HepG2 (cell line): ENCODE results near the gene TRMT1. TPM values are rescaled to one million over a fixed set of nuclear protein-coding genes. Genes with fewer than 3 reads are reported as not detected.

ENCODE experiments used
- HMGA1 ChIP-seq: sonication (generic); formaldehyde crosslinking; conservative IDR thresholded peaks from 2 replicates; pipeline ENCODE4 v1.4.0; 2020; ENCODE audit warnings: missing genetic modification reagents
- HNRNPH1 ChIP-seq: fragments of 200-400 bp; formaldehyde crosslinking; optimal IDR thresholded peaks from 2 replicates; pipeline ENCODE3; 2017; ENCODE audit warnings: mild to moderate bottlenecking, low read depth, low read length
- JDP2 ChIP-seq: sonication (generic); formaldehyde crosslinking; IDR thresholded peaks from 2 replicates; pipeline ENCODE4 v1.8.1; 2022; ENCODE audit warnings: missing genetic modification reagents, borderline replicate concordance
- KLF6 ChIP-seq: IDR thresholded peaks from 2 replicates; pipeline ENCODE4 v1.8.0; 2016; ENCODE audit warnings: missing biosample characterization, missing genetic modification reagents
- MAZ ChIP-seq, 2 experiments: sonication (generic) in 1 of 2; formaldehyde crosslinking in 1 of 2; IDR thresholded peaks; 2 replicates each; pipeline versions ENCODE4 v1.5.0 to v1.6.1; 2012 to 2020; ENCODE audit warnings: low read depth in 2 of 2, mild to moderate bottlenecking in 2 of 2, borderline replicate concordance in 1 of 2, improper control_type of control experiment in 1 of 2, low read length in 1 of 2, missing genetic modification reagents in 1 of 2, moderate library complexity in 1 of 2
- MIER3 ChIP-seq: IDR thresholded peaks from 2 replicates; pipeline ENCODE4 v1.6.1; 2016; ENCODE audit warnings: missing compliant biosample characterization, borderline replicate concordance
- MNT ChIP-seq: fragments of 450-650 bp; IDR thresholded peaks from 2 replicates; pipeline ENCODE4 v1.6.1; 2016
- NCOA2 ChIP-seq: sonication (generic); formaldehyde crosslinking; IDR thresholded peaks from 2 replicates; pipeline ENCODE4 v1.8.0; 2022; ENCODE audit warnings: inconsistent platforms
- NFYC ChIP-seq: IDR thresholded peaks from 2 replicates; pipeline ENCODE4 v1.6.1; 2016; ENCODE audit warnings: missing genetic modification reagents, missing compliant biosample characterization
- POGZ ChIP-seq: sonication (generic); formaldehyde crosslinking; IDR thresholded peaks from 2 replicates; pipeline ENCODE4 v1.4.0; 2020; ENCODE audit warnings: mild to moderate bottlenecking, missing genetic modification reagents
- RARG ChIP-seq: sonication (generic); formaldehyde crosslinking; IDR thresholded peaks from 2 replicates; pipeline ENCODE4 v1.4.0; 2020; ENCODE audit warnings: low read depth, mild to moderate bottlenecking, missing genetic modification reagents
- SMAD1 ChIP-seq: sonication (generic); formaldehyde crosslinking; IDR thresholded peaks from 2 replicates; pipeline ENCODE4 v1.4.0; 2020; ENCODE audit warnings: missing genetic modification reagents, low read depth, mild to moderate bottlenecking, borderline replicate concordance
- SRF ChIP-seq: IDR thresholded peaks from 2 replicates; pipeline ENCODE4 v1.6.1; 2011; ENCODE audit warnings: mild to moderate bottlenecking, low read depth, low read length, moderate library complexity
- SYNCRIP ChIP-seq: fragments of 200-400 bp; formaldehyde crosslinking; IDR thresholded peaks from 2 replicates; pipeline ENCODE4 v1.6.1; 2018; ENCODE audit warnings: mild to moderate bottlenecking, low read depth, low read length; ENCODE audit not compliant: insufficient read depth
- TEAD3 ChIP-seq: optimal IDR thresholded peaks from 2 replicates; pipeline ENCODE3; 2016; ENCODE audit warnings: borderline replicate concordance
- ZBTB21 ChIP-seq: sonication (generic); formaldehyde crosslinking; IDR thresholded peaks from 2 replicates; pipeline ENCODE4 v1.4.0; 2020; ENCODE audit warnings: missing genetic modification reagents
- ZBTB26 ChIP-seq: IDR thresholded peaks from 2 replicates; pipeline ENCODE4 v1.6.1; 2016; ENCODE audit warnings: missing compliant biosample characterization, missing genetic modification reagents, borderline replicate concordance
- ZFP37 ChIP-seq: sonication (generic); formaldehyde crosslinking; IDR thresholded peaks from 2 replicates; pipeline ENCODE4 v1.4.0; 2020; ENCODE audit warnings: missing genetic modification reagents, borderline replicate concordance
- ZNF207 ChIP-seq: fragments of 450-650 bp; IDR thresholded peaks from 2 replicates; pipeline ENCODE4 v1.6.1; 2016; ENCODE audit warnings: antibody characterized with exemption, borderline replicate concordance
- ZNF317 ChIP-seq: sonication (generic); formaldehyde crosslinking; IDR thresholded peaks from 2 replicates; pipeline ENCODE4 v1.5.0; 2020; ENCODE audit warnings: mild to moderate bottlenecking, missing genetic modification reagents
- ZNF383 ChIP-seq: sonication (generic); formaldehyde crosslinking; IDR thresholded peaks from 2 replicates; pipeline ENCODE4 v1.4.0; 2020; ENCODE audit warnings: missing genetic modification reagents, mild to moderate bottlenecking, borderline replicate concordance
- ZNF431 ChIP-seq: sonication (generic); formaldehyde crosslinking; IDR thresholded peaks from 2 replicates; pipeline ENCODE4 v1.9.0; 2022; ENCODE audit warnings: missing genetic modification reagents, low read depth, mild to moderate bottlenecking, borderline replicate concordance
- ZNF496 ChIP-seq: sonication (generic); formaldehyde crosslinking; IDR thresholded peaks from 2 replicates; pipeline ENCODE4 v1.8.1; 2023; ENCODE audit warnings: mild to moderate bottlenecking, moderate library complexity, missing genetic modification reagents; ENCODE audit not compliant: insufficient replicate concordance
- ZNF510 ChIP-seq: sonication (generic); formaldehyde crosslinking; IDR thresholded peaks from 2 replicates; pipeline ENCODE4 v1.4.0; 2020; ENCODE audit warnings: low read depth, mild to moderate bottlenecking, missing genetic modification reagents
- ZNF530 ChIP-seq: sonication (generic); formaldehyde crosslinking; IDR thresholded peaks from 2 replicates; pipeline ENCODE4 v1.5.0; 2020; ENCODE audit warnings: low read depth, mild to moderate bottlenecking, missing genetic modification reagents
- polyA plus RNA-seq, 8 experiments: library from polyadenylated mRNA; depleted of rRNA in 3 of 8; stranded (reverse) in 7 of 8; unstranded in 1 of 8; fragments of >200 nt; fragmentation: Illumina TruSeq in 4 of 8; extraction: Trizol in 4 of 8; gene quantifications; 2 replicates each; pipeline versions ENCODE4 v1.2.1 to v1.2.3, GENCODE V29; 2011 to 2016; ENCODE audit warnings: low read depth in 4 of 8, missing spikeins in 1 of 8, mixed read lengths in 1 of 8; ENCODE audit not compliant: insufficient read depth in 1 of 8
- total RNA-seq, 5 experiments: library from RNA; depleted of rRNA; stranded (reverse); fragments of >200 nt; fragmentation: Illumina TruSeq; extraction: Trizol; gene quantifications; 2 replicates each; pipeline ENCODE4 v1.2.3, GENCODE V29; 2016; ENCODE audit warnings: low read depth in 1 of 5
- TF ChIP-seq, protein P1 (sequence below): sonication (generic); formaldehyde crosslinking; IDR thresholded peaks from 2 replicates; pipeline ENCODE4 v1.4.0; 2020; ENCODE audit warnings: missing genetic modification reagents, borderline replicate concordance

Gene TRMT1
- total and polyA plus RNA-seq, 2 of the 13 experiments (the other 11 are each of a cell fraction or from before 2014, with no cell fraction given): 35.5 to 44.1 TPM

DNA sequence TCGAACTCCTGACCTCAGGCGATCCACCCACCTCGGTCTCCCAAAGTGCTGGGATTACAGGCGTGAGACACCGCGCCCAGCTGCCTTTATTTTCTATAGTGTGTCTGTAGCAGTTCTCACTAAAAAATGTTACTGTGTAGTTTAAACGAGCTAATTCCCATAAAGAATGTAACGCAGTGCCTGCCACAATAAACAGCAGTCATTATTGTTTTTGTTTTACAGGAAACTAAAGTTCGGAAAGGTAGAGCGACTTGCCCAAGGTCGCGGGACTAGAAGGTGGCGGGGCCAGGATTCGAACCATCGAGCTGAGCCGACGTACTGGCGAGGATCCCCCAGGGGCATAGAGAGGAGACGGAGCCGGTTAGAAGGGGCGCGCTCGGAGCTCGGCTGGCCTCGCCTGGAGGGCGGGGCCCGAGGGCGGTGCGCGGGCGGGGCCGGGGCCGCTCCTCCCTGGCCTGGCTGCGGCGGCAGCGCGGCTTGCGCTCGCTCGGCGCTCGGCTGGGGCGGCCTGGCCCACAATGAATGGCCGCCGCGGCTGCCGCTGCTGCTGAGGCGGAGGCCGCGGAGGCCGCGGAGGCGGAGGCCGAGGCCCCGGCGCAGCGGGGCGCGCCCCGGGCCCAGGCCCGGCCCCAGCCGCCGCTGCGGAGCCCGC is 1.4 kb upstream of the TRMT1 start, which contains the start of gene NACC1 (continued):
- TF ChIP-seq MIER3 (CRISPR knock-in tag) (no peak; the same call in 1 of the 2 replicates), ZBTB21 (no peak), KLF6 (CRISPR knock-in tag) (no peak; the same call in 1 of the 2 replicates), MAZ (IDR thresholded peaks at IDR 0.05; ENCODE audit: borderline replicate concordance, low read depth, low read length) (peak; percentile 88), MAZ (CRISPR knock-in tag; IDR thresholded peaks at IDR 0.05; ENCODE audit: low read depth) (peak; percentile 89), SMAD1 (CRISPR knock-in tag) (no peak), ZNF317 (CRISPR knock-in tag) (0 out of 2 replicates have a peak, but pooled peaks have one; percentile 27), TEAD3 (CRISPR knock-in tag) (peak; percentile 31), ZNF383 (no peak), MNT (no peak), ZBTB26 (no peak), NFYC (no peak), POGZ (CRISPR knock-in tag) (no peak), ZNF510 (CRISPR knock-in tag) (no peak), ZNF496 (no peak), NCOA2 (CRISPR knock-in tag) (no peak), SYNCRIP (no peak), ZNF431 (CRISPR knock-in tag) (no peak), ZNF530 (no peak), HNRNPH1 (no peak), JDP2 (no peak), RARG (CRISPR knock-in tag) (no peak), ZNF207 (no peak), SRF (peak; percentile 87), ZFP37 (CRISPR knock-in tag) (no peak), HMGA1 (CRISPR knock-in tag) (no peak)
- TF ChIP-seq, protein P1, sequence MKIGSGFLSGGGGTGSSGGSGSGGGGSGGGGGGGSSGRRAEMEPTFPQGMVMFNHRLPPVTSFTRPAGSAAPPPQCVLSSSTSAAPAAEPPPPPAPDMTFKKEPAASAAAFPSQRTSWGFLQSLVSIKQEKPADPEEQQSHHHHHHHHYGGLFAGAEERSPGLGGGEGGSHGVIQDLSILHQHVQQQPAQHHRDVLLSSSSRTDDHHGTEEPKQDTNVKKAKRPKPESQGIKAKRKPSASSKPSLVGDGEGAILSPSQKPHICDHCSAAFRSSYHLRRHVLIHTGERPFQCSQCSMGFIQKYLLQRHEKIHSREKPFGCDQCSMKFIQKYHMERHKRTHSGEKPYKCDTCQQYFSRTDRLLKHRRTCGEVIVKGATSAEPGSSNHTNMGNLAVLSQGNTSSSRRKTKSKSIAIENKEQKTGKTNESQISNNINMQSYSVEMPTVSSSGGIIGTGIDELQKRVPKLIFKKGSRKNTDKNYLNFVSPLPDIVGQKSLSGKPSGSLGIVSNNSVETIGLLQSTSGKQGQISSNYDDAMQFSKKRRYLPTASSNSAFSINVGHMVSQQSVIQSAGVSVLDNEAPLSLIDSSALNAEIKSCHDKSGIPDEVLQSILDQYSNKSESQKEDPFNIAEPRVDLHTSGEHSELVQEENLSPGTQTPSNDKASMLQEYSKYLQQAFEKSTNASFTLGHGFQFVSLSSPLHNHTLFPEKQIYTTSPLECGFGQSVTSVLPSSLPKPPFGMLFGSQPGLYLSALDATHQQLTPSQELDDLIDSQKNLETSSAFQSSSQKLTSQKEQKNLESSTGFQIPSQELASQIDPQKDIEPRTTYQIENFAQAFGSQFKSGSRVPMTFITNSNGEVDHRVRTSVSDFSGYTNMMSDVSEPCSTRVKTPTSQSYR: no peak
